ENCODE data around the gene MKRN1. TPM values are rescaled to one million over a fixed set of nuclear protein-coding genes. Genes with fewer than 3 reads are reported as not detected.

Gene MKRN1
- total and polyA plus RNA-seq, 2 of the 4 experiments (the other 2 are of a cell fraction): 47.2 to 83.0 TPM

- in situ Hi-C loops (cut with MboI; ENCODE audit: low sequenced_read_pairs) (no loop called here), dilution Hi-C loops (cut with HindIII; ENCODE audit: low sequenced_read_pairs, unreplicated experiment) (no loop called here), intact Hi-C loops (cut with micrococcal nuclease) (no loop called here)
- H2AK9ac ChIP-seq (replicated peaks; ENCODE audit: low read depth, low read length, poor library complexity): no peak overlapping the region
- no peaks in the 10 kb centered on the region for H3K4me1 ChIP-seq (ENCODE audit: control insufficient read depth, insufficient read depth, low read length)
- no peaks in the 10 kb centered on the region for H3K36me3 ChIP-seq (ENCODE audit: control insufficient read depth, insufficient read depth, low read length)
- WGBS, 2 experiments (ENCODE audit: extremely low coverage in 2 of 2, insufficient read length in 1 of 2): 60% methylated on average over 1 of the region's 12 CpGs; no CpG with 5 or more reads in 1 of the 2 experiments
- no peak overlapping the region for H3K27ac ChIP-seq (ENCODE audit: insufficient read depth, low read length)
- DNase-seq: no peak
- no peak overlapping the region for H2AFZ ChIP-seq (replicated peaks; ENCODE audit: low read length, poor library complexity)
- H3K9ac ChIP-seq (ENCODE audit: low read depth, low read length): no peak overlapping the region
- peaks cover 26% of the 10 kb centered on the region for H3K27me3 ChIP-seq (ENCODE audit: control insufficient read depth, insufficient read depth, low read length)
- no peak for ATAC-seq (ENCODE audit: low read depth)
- no peak overlapping the region for H3K4me3 ChIP-seq (ENCODE audit: insufficient read depth, low read depth, low read length)
- H3K9me1 ChIP-seq (ENCODE audit: insufficient read depth, low read length): no peaks in the 10 kb centered on the region
- H2BK15ac ChIP-seq (ENCODE audit: low read depth, low read length): no peak overlapping the region
- no peak overlapping the region for H4K91ac ChIP-seq (ENCODE audit: insufficient read depth, low read depth, low read length)
- H3K14ac ChIP-seq (replicated peaks; ENCODE audit: low read depth, low read length): no peak overlapping the region
- CTCF ChIA-PET: interaction anchor here (1.0 kb wide), 1 partner anchor 51 kb away, joined by 3 read pairs; no protein-coding TSS in a partner anchor
- H3K4ac ChIP-seq (ENCODE audit: low read depth, low read length): no peak overlapping the region
- H3K23ac ChIP-seq (ENCODE audit: low read depth, low read length): no peak overlapping the region
- POLR2A ChIA-PET (ENCODE audit: unreplicated experiment): no interaction called here
- BruUV-seq (replicated peaks): no TSS peak
- no peak overlapping the region for H4K8ac ChIP-seq (ENCODE audit: low read depth in 2 of 2, low read length in 2 of 2)
- TF ChIP-seq SMC3 (IDR thresholded peaks at IDR 0.05; ENCODE audit: low read depth, low read length) (no peak), BHLHE40 (IDR thresholded peaks at IDR 0.05; ENCODE audit: low read depth, low read length) (no peak), NFE2L2 (IDR thresholded peaks at IDR 0.05; ENCODE audit: low read depth, low read length) (no peak), RFX5 (IDR thresholded peaks at IDR 0.05; ENCODE audit: low read depth, low read length) (no peak), FOS (IDR thresholded peaks at IDR 0.05; ENCODE audit: low read depth, low read length) (no peak), POLR2A (IDR thresholded peaks at IDR 0.05; ENCODE audit: low read depth, low read length) (no peak), RAD21 (IDR thresholded peaks at IDR 0.05; ENCODE audit: low read length) (no peak), RCOR1 (IDR thresholded peaks at IDR 0.05; ENCODE audit: insufficient replicate concordance, low read length) (no peak), CTCF (conservative IDR thresholded peaks at IDR 0.05; ENCODE audit: low read depth, low read length) (no peak), CHD1 (IDR thresholded peaks at IDR 0.05; ENCODE audit: low read depth, low read length) (no peak), ELK1 (IDR thresholded peaks at IDR 0.05; ENCODE audit: borderline replicate concordance, low read depth, low read length) (no peak), MAFK (IDR thresholded peaks at IDR 0.05; ENCODE audit: low read depth, low read length) (no peak)
- TF ChIP-seq, protein P1, sequence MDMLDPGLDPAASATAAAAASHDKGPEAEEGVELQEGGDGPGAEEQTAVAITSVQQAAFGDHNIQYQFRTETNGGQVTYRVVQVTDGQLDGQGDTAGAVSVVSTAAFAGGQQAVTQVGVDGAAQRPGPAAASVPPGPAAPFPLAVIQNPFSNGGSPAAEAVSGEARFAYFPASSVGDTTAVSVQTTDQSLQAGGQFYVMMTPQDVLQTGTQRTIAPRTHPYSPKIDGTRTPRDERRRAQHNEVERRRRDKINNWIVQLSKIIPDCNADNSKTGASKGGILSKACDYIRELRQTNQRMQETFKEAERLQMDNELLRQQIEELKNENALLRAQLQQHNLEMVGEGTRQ (IDR thresholded peaks at IDR 0.05; ENCODE audit: low read depth, low read length): no peak
- H3K56ac ChIP-seq (ENCODE audit: extremely low read depth, insufficient read depth, low read length): no peak overlapping the region
- H2BK120ac ChIP-seq (ENCODE audit: low read depth, low read length): no peak overlapping the region
- no peak overlapping the region for H3K4me2 ChIP-seq (ENCODE audit: low read depth, low read length)
- no peaks in the 10 kb centered on the region for H3K79me1 ChIP-seq (ENCODE audit: low read depth in 1 of 2, low read length in 2 of 2)
- no peak overlapping the region for H2BK20ac ChIP-seq (ENCODE audit: low read depth, low read length)
- H2AK5ac ChIP-seq (ENCODE audit: low read depth, low read length): no peak overlapping the region
- H4K20me1 ChIP-seq (ENCODE audit: insufficient read depth, low read length): no peaks in the 10 kb centered on the region
- H2BK5ac ChIP-seq (ENCODE audit: low read depth, low read length, poor library complexity, severe bottlenecking): no peak overlapping the region
- no peak overlapping the region for H4K5ac ChIP-seq (ENCODE audit: low read depth, low read length)
- H3K18ac ChIP-seq (ENCODE audit: low read depth, low read length): no peak overlapping the region
- H3K9me3 ChIP-seq (ENCODE audit: control insufficient read depth, insufficient read depth, low read length): no peaks in the 10 kb centered on the region; the same call in 1 of the 2 replicates
These were observed 53.6 kb downstream of the MKRN1 start for GRCh38 chr7:140425718-140426117.

Data from IMR-90 (cell line).